HepG2 (cell line): ENCODE data around the gene MRPL30. TPM values are rescaled to one million over a fixed set of nuclear protein-coding genes. Genes with fewer than 3 reads are reported as not detected.
A peak's percentile ranks its signal among the peaks of the same experiment; 100 is the strongest.

Source experiments
- AGO2 ChIP-seq: fragments of 200-400 bp; formaldehyde crosslinking; optimal IDR thresholded peaks from 2 replicates; pipeline ENCODE3; 2017; ENCODE audit warnings: mild to moderate bottlenecking, low read depth, low read length, moderate library complexity
- AHR ChIP-seq: IDR thresholded peaks from 2 replicates; pipeline ENCODE4 v1.6.1; 2018; ENCODE audit warnings: missing genetic modification reagents, missing compliant biosample characterization
- NFIB ChIP-seq: sonication (generic); formaldehyde crosslinking; IDR thresholded peaks from 2 replicates; pipeline ENCODE4 v1.9.0; 2021; ENCODE audit warnings: missing genetic modification reagents, mild to moderate bottlenecking, borderline replicate concordance
- ONECUT2 ChIP-seq: sonication (generic); formaldehyde crosslinking; IDR thresholded peaks from 2 replicates; pipeline ENCODE4 v1.4.0; 2020; ENCODE audit warnings: missing genetic modification reagents
- RXRB ChIP-seq: IDR thresholded peaks from 2 replicates; pipeline ENCODE4 v1.6.1; 2016; ENCODE audit warnings: borderline replicate concordance, missing genetic modification reagents, missing compliant biosample characterization
- TAF15 ChIP-seq: fragments of 200-400 bp; formaldehyde crosslinking; IDR thresholded peaks from one replicate; pipeline ENCODE4 v1.6.1; 2018; ENCODE audit warnings: mild to moderate bottlenecking, low read depth, low read length; ENCODE audit not compliant: poor library complexity, severe bottlenecking
- TEAD2 ChIP-seq: sonication (generic); formaldehyde crosslinking; IDR thresholded peaks from 2 replicates; pipeline ENCODE4 v1.9.0; 2021; ENCODE audit warnings: missing genetic modification reagents
- ZBTB7A ChIP-seq: sonication (generic); formaldehyde crosslinking; IDR thresholded peaks from 2 replicates; pipeline ENCODE4 v1.8.0; 2022; ENCODE audit warnings: mild to moderate bottlenecking, missing genetic modification reagents
- ZNF180 ChIP-seq: sonication (generic); formaldehyde crosslinking; IDR thresholded peaks from 2 replicates; pipeline ENCODE4 v1.4.0; 2020; ENCODE audit warnings: low read depth, missing genetic modification reagents, borderline replicate concordance
- ZNF296 ChIP-seq: sonication (generic); formaldehyde crosslinking; conservative IDR thresholded peaks from 2 replicates; pipeline ENCODE4 v1.5.0; 2020; ENCODE audit warnings: mild to moderate bottlenecking, missing genetic modification reagents
- ZNF790 ChIP-seq: sonication (generic); formaldehyde crosslinking; IDR thresholded peaks from 2 replicates; pipeline ENCODE4 v1.8.0; 2022; ENCODE audit warnings: missing genetic modification reagents, mild to moderate bottlenecking, borderline replicate concordance
- polyA plus RNA-seq, 8 experiments: library from polyadenylated mRNA; depleted of rRNA in 3 of 8; stranded (reverse) in 7 of 8; unstranded in 1 of 8; fragments of >200 nt; fragmentation: Illumina TruSeq in 4 of 8; extraction: Trizol in 4 of 8; gene quantifications; 2 replicates each; pipeline versions ENCODE4 v1.2.1 to v1.2.3, GENCODE V29; 2011 to 2016; ENCODE audit warnings: low read depth in 4 of 8, missing spikeins in 1 of 8, mixed read lengths in 1 of 8; ENCODE audit not compliant: insufficient read depth in 1 of 8
- total RNA-seq, 5 experiments: library from RNA; depleted of rRNA; stranded (reverse); fragments of >200 nt; fragmentation: Illumina TruSeq; extraction: Trizol; gene quantifications; 2 replicates each; pipeline ENCODE4 v1.2.3, GENCODE V29; 2016; ENCODE audit warnings: low read depth in 1 of 5
- TF ChIP-seq, protein P1 (sequence below): sonication (generic); formaldehyde crosslinking; IDR thresholded peaks from one replicate; pipeline ENCODE4 v1.5.1; 2020; ENCODE audit warnings: mild to moderate bottlenecking, missing genetic modification reagents; ENCODE audit errors: not compliant biosample characterization
- TF ChIP-seq, protein P2 (sequence below): sonication (generic); formaldehyde crosslinking; conservative IDR thresholded peaks from 2 replicates; pipeline ENCODE4 v1.4.0; 2020; ENCODE audit warnings: missing genetic modification reagents
- TF ChIP-seq, protein P3 (sequence below): sonication (generic); formaldehyde crosslinking; IDR thresholded peaks from 2 replicates; pipeline ENCODE4 v1.4.0; 2020; ENCODE audit warnings: low read depth, missing genetic modification reagents
- TF ChIP-seq, protein P4 (sequence below): sonication (generic); formaldehyde crosslinking; IDR thresholded peaks from 2 replicates; pipeline ENCODE4 v1.4.0; 2020; ENCODE audit warnings: mild to moderate bottlenecking, missing genetic modification reagents

The MRPL30 gene
- total and polyA plus RNA-seq, 2 of the 13 experiments (the other 11 are each of a cell fraction or from before 2014, with no cell fraction given) = 30.2 to 75.3 TPM

DNA sequence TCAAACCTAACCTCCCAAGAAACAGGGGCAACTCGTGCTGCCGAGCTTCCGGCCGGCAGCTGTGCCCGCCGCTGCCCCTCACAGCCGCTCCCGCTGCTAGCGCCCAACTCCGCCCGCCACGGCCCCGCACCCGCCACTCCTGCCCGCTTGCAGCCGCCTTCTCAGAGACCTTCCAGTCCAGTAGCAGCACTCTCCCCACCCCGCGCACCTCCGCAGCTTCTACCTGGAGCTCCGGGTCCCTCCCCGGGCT is 40.2 kb upstream of the MRPL30 start (continued):
- TF ChIP-seq, protein P1, sequence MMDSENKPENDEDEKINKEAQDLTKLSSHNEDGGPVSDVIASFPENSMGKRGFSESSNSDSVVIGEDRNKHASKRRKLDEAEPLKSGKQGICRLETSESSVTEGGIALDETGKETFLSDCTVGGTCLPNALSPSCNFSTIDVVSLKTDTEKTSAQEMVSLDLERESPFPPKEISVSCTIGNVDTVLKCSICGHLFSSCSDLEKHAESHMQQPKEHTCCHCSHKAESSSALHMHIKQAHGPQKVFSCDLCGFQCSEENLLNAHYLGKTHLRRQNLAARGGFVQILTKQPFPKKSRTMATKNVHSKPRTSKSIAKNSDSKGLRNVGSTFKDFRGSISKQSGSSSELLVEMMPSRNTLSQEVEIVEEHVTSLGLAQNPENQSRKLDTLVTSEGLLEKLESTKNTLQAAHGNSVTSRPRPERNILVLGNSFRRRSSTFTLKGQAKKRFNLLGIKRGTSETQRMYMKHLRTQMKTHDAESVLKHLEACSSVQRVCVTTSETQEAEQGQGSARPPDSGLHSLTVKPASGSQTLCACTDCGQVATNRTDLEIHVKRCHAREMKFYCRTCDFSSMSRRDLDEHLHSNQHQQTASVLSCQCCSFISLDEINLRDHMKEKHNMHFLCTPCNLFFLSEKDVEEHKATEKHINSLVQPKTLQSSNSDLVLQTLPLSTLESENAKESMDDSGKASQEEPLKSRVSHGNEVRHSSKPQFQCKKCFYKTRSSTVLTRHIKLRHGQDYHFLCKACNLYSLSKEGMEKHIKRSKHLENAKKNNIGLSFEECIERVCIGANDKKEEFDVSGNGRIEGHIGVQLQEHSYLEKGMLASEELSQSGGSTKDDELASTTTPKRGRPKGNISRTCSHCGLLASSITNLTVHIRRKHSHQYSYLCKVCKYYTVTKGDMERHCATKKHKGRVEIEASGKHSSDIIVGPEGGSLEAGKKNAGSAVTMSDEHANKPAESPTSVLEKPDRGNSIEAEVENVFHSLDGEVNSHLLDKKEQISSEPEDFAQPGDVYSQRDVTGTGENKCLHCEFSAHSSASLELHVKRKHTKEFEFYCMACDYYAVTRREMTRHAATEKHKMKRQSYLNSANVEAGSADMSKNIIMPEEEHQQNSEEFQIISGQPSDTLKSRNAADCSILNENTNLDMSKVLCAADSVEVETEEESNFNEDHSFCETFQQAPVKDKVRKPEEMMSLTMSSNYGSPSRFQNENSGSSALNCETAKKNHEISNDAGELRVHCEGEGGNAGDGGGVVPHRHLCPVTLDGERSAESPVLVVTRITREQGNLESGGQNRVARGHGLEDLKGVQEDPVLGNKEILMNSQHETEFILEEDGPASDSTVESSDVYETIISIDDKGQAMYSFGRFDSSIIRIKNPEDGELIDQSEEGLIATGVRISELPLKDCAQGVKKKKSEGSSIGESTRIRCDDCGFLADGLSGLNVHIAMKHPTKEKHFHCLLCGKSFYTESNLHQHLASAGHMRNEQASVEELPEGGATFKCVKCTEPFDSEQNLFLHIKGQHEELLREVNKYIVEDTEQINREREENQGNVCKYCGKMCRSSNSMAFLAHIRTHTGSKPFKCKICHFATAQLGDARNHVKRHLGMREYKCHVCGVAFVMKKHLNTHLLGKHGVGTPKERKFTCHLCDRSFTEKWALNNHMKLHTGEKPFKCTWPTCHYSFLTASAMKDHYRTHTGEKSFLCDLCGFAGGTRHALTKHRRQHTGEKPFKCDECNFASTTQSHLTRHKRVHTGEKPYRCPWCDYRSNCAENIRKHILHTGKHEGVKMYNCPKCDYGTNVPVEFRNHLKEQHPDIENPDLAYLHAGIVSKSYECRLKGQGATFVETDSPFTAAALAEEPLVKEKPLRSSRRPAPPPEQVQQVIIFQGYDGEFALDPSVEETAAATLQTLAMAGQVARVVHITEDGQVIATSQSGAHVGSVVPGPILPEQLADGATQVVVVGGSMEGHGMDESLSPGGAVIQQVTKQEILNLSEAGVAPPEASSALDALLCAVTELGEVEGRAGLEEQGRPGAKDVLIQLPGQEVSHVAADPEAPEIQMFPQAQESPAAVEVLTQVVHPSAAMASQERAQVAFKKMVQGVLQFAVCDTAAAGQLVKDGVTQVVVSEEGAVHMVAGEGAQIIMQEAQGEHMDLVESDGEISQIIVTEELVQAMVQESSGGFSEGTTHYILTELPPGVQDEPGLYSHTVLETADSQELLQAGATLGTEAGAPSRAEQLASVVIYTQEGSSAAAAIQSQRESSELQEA (CRISPR knock-in tag) = peak; percentile 42
- TF ChIP-seq ZNF180 = peak; percentile 70; the same call in 1 of the 2 replicates
- peak; percentile 36; the same call in 1 of the 2 replicates for TF ChIP-seq AHR
- TF ChIP-seq, protein P2, sequence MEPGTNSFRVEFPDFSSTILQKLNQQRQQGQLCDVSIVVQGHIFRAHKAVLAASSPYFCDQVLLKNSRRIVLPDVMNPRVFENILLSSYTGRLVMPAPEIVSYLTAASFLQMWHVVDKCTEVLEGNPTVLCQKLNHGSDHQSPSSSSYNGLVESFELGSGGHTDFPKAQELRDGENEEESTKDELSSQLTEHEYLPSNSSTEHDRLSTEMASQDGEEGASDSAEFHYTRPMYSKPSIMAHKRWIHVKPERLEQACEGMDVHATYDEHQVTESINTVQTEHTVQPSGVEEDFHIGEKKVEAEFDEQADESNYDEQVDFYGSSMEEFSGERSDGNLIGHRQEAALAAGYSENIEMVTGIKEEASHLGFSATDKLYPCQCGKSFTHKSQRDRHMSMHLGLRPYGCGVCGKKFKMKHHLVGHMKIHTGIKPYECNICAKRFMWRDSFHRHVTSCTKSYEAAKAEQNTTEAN (CRISPR knock-in tag) = 0 out of 2 replicates have a peak, but pooled peaks have one; percentile 4
- no peak for TF ChIP-seq ZBTB7A (CRISPR knock-in tag)
- TF ChIP-seq NFIB (CRISPR knock-in tag) = no peak
- peak; percentile 95 for TF ChIP-seq ZNF296 (CRISPR knock-in tag)
- TF ChIP-seq AGO2 = peak; percentile 34
- TF ChIP-seq, protein P3, sequence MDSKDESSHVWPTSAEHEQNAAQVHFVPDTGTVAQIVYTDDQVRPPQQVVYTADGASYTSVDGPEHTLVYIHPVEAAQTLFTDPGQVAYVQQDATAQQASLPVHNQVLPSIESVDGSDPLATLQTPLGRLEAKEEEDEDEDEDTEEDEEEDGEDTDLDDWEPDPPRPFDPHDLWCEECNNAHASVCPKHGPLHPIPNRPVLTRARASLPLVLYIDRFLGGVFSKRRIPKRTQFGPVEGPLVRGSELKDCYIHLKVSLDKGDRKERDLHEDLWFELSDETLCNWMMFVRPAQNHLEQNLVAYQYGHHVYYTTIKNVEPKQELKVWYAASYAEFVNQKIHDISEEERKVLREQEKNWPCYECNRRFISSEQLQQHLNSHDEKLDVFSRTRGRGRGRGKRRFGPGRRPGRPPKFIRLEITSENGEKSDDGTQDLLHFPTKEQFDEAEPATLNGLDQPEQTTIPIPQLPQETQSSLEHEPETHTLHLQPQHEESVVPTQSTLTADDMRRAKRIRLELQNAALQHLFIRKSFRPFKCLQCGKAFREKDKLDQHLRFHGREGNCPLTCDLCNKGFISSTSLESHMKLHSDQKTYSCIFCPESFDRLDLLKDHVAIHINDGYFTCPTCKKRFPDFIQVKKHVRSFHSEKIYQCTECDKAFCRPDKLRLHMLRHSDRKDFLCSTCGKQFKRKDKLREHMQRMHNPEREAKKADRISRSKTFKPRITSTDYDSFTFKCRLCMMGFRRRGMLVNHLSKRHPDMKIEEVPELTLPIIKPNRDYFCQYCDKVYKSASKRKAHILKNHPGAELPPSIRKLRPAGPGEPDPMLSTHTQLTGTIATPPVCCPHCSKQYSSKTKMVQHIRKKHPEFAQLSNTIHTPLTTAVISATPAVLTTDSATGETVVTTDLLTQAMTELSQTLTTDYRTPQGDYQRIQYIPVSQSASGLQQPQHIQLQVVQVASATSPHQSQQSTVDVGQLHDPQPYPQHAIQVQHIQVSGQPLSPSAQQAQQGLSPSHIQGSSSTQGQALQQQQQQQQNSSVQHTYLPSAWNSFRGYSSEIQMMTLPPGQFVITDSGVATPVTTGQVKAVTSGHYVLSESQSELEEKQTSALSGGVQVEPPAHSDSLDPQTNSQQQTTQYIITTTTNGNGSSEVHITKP (CRISPR knock-in tag) = no peak
- TF ChIP-seq TEAD2 (CRISPR knock-in tag) = 0 out of 2 replicates have a peak, but pooled peaks have one; percentile 40
- TF ChIP-seq RXRB (CRISPR knock-in tag) = no peak
- TF ChIP-seq TAF15 = no peak
- peak; percentile 80; the same call in 1 of the 2 replicates for TF ChIP-seq ZNF790 (CRISPR knock-in tag)
- 0 out of 2 replicates have a peak, but pooled peaks have one; percentile 54 for TF ChIP-seq ONECUT2 (CRISPR knock-in tag)
- TF ChIP-seq, protein P4, sequence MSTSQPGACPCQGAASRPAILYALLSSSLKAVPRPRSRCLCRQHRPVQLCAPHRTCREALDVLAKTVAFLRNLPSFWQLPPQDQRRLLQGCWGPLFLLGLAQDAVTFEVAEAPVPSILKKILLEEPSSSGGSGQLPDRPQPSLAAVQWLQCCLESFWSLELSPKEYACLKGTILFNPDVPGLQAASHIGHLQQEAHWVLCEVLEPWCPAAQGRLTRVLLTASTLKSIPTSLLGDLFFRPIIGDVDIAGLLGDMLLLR (CRISPR knock-in tag) = peak; percentile 81; the same call in 1 of the 2 replicates
